T-helper 17 cell (primary cell): ENCODE measurements around the gene TBC1D22A. TPM values are rescaled to one million over a fixed set of nuclear protein-coding genes. Genes with fewer than 3 reads are reported as not detected.

ENCODE experiments used
- ATAC-seq: fragments of 150-1000 bp; cut with Tn5 transposase; 2 replicates; pipeline ENCODE4 v1.10.0; 2021; ENCODE audit warnings: mild to moderate bottlenecking, moderate library complexity
- DNase-seq, 3 donors: peaks; one replicate each; pipeline versions ENCODE4 v3.0.0 to v3.0.0-alpha.2; 2020 to 2021
- H3K9me3 ChIP-seq: one replicate; pipeline ENCODE4 v1.7.0; 2013; ENCODE audit warnings: low read length, mild to moderate bottlenecking; ENCODE audit not compliant: control insufficient read depth, poor library complexity, severe bottlenecking
- H3K27ac Mint-ChIP-seq: one replicate; pipeline ENCODE4 v1.8.0; 2022; ENCODE audit warnings: mild to moderate bottlenecking, moderate library complexity, mixed read lengths
- H3K27me3 Mint-ChIP-seq: one replicate; pipeline ENCODE4 v1.8.0; 2022; ENCODE audit warnings: mixed read lengths
- H3K36me3 Mint-ChIP-seq: one replicate; pipeline ENCODE4 v1.8.0; 2022; ENCODE audit warnings: low read depth, mixed read lengths
- H3K4me1 Mint-ChIP-seq: one replicate; pipeline ENCODE4 v1.8.0; 2022; ENCODE audit warnings: mild to moderate bottlenecking, mixed read lengths
- H3K4me3 Mint-ChIP-seq: one replicate; pipeline ENCODE4 v1.8.0; 2022; ENCODE audit warnings: mild to moderate bottlenecking, moderate library complexity, mixed read lengths
- total RNA-seq, 4 donors: library from RNA in 2 of 4; stranded (reverse) in 2 of 4; gene quantifications; one replicate each; pipeline ENCODE4 v1.2.3 and lab custom pipeline; 2022 to 2026

Gene TBC1D22A
- total RNA-seq, 2 donors from 2014 or later: 42.1 to 43.8 TPM

DNA sequence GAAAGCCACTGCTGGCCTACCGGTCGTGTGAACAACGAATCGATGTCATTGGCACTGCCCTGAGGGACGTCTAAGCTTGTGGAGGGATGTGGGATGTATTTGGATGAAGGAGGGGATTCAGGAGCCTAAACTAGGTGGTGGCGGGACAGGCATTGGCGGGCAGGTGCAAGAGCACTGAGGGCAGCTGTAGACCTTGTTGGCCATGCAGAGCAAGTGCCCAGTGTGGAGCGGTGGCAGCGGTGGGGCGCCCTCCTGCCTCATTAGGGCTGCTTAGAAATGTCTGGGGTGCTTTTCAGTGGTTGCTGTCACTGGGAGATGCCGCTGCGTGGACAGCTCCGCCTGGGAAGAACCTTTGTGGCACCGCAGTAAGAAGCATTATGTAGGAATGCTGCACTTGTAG is 220.2 kb downstream of the TBC1D22A start:
- no peak overlapping the region for H3K27ac Mint-ChIP-seq
- no peaks in the 10 kb centered on the region for H3K9me3 ChIP-seq
- H3K4me1 Mint-ChIP-seq: peaks cover 23% of the 10 kb centered on the region
- H3K27me3 Mint-ChIP-seq: no peaks in the 10 kb centered on the region
- DNase-seq (no peak), ATAC-seq (no peak)
- no peaks in the 10 kb centered on the region for H3K36me3 Mint-ChIP-seq
- no peak overlapping the region for H3K4me3 Mint-ChIP-seq

DNA sequence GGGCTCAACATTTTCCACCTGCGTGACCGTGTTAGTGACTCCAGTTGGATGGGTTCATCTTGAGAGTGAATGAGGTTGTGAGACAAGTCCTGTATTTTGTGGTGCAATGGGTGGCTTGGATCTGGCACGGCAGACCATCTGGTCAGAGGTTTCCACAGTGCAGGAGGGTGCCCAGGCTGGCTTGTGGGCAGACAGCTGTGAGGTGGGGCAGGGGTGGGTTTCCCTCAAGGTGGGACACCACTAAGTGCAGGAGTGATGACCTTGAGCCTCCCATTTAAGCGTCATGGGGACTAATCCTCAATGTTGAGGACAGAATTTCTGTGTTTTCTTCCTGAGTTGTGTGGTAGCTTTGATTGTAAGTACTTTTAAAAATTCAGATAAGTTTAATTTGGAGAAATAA is 220.6 kb downstream of the TBC1D22A start:
- Mint-ChIP-seq H3K36me3 (no peaks in the 10 kb centered on the region), H3K27me3 (no peaks in the 10 kb centered on the region), H3K4me3 (no peak overlapping the region), H3K4me1 (peaks cover 23% of the 10 kb centered on the region), H3K27ac (no peak overlapping the region)
- DNase-seq (no peak), ATAC-seq (no peak)
- H3K9me3 ChIP-seq: no peaks in the 10 kb centered on the region

DNA sequence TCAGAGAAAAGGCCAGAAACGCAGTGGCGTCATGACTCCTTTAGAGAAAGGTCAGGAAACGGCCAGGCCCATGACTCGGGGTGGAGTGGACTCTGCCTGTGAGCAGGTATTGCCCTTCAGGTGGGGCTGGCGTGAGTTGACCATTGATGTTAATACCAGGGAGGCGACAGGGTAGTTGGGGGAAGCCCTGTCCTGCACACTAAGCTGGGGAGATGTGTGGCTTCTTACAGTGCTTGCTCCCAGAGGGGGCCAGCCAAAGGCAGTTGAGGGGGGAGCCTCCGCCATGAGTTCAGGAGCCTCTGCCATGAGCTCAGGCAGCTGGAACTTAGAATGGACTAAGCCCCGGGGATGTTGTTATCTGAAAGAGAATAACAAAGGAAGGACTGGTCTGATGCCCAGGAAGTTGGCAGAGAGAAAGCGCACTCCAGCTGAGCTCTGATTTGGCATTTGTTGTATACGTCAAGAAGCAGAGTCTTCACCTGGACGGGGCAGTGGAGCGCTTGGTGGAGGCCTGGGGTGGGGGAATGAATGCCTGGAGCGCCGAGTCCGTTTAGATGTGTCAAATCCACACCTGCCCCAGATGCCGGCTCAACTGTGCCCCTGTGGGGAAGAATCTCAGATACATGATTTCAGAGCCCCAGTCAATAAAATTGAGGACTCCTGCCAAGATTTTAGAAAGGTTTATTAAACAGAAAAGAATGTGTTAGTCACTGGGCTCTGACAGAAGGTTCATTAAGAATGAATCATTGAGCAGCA is 222.5 kb downstream of the TBC1D22A start:
- H3K27me3 Mint-ChIP-seq: no peaks in the 10 kb centered on the region
- no peaks in the 10 kb centered on the region for H3K9me3 ChIP-seq
- no peak overlapping the region for H3K4me3 Mint-ChIP-seq
- ATAC-seq: no peak
- H3K4me1 Mint-ChIP-seq: peaks cover 19% of the 10 kb centered on the region
- H3K27ac Mint-ChIP-seq: peak overlapping the region; percentile 54
- H3K36me3 Mint-ChIP-seq: no peaks in the 10 kb centered on the region
- no peak for DNase-seq

DNA sequence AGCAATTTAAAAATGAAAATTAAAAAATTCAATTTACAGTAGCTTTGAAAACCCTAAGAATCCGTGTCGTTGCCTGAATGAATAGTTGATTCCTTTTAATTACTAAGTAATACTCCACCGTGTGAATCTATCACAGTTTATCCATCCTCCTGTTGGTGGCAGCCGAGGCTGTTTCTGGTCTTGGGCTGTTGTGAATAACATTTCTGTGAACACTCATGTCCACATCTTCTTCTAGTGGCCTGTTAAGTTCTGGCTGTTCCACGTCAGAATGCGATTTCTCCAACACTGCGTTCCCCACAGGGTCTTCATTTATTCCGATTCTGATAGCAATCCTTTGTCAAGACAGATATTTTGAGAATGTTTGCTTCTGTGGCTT is 223.0 kb downstream of the TBC1D22A start:
- no peaks in the 10 kb centered on the region for H3K9me3 ChIP-seq
- H3K27me3 Mint-ChIP-seq: no peaks in the 10 kb centered on the region
- H3K4me3 Mint-ChIP-seq: no peak overlapping the region
- H3K4me1 Mint-ChIP-seq: peaks cover 19% of the 10 kb centered on the region
- H3K36me3 Mint-ChIP-seq: no peaks in the 10 kb centered on the region
- DNase-seq (no peak), ATAC-seq (no peak)
- no peak overlapping the region for H3K27ac Mint-ChIP-seq

DNA sequence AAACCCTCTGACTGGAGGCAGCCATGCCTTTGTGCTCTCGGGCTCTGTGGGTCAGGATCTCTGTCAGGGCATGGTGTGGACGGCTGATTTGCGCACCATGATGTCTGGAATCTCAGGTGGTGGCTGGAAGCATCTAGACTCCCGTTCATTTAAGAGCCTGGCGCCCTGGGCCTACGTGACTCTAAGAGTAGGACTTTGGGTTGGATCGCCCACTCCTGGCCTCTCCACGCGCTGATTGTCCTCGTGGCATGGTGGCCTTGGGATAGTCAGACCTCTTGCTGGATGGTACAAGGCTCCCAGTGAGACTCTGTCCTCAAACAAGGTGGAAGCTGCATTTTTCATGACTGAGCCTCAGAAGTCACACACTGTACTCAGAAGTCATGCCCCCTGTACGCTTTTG is 224.3 kb downstream of the TBC1D22A start:
- Mint-ChIP-seq H3K27me3 (no peaks in the 10 kb centered on the region), H3K36me3 (peaks cover 7% of the 10 kb centered on the region), H3K4me1 (peaks cover 20% of the 10 kb centered on the region), H3K4me3 (no peak overlapping the region), H3K27ac (peak overlapping the region; percentile 43)
- H3K9me3 ChIP-seq: no peaks in the 10 kb centered on the region
- no peak for ATAC-seq
- no peak for DNase-seq

DNA sequence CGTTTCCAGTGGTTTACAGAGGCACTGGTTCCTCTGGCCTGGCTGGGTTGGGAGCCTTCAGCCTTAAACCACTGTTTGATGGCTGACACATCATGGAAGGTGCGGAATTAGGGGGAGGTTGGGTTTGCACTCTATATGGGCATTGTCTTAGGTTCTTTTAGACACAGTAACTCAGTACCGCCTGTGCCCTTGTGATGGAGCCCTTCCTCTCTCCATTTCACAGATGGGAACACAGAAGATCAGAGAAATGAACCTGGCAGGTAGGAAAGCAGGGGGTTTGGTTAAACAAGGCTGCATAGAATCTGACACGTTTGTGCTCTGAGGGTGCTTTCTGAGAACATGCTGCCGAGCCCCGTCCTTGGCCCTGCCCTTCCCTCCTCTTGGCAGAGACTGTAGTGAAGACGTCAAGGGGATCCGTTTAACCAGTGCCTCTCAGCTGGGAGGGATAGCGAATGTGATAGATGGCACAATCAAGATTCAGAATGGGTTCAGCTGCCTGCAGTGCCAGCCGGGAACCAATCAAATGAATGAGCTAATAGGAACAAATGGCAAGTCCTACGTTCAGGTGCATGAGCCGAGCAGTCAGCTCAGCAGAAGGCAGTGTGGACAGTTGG is 228.6 kb downstream of the TBC1D22A start:
- Mint-ChIP-seq H3K4me1 (peaks cover 8% of the 10 kb centered on the region), H3K27ac (no peak overlapping the region), H3K36me3 (peaks cover 8% of the 10 kb centered on the region), H3K27me3 (no peaks in the 10 kb centered on the region), H3K4me3 (no peak overlapping the region)
- H3K9me3 ChIP-seq: no peaks in the 10 kb centered on the region
- no peak for ATAC-seq
- DNase-seq: no peak

DNA sequence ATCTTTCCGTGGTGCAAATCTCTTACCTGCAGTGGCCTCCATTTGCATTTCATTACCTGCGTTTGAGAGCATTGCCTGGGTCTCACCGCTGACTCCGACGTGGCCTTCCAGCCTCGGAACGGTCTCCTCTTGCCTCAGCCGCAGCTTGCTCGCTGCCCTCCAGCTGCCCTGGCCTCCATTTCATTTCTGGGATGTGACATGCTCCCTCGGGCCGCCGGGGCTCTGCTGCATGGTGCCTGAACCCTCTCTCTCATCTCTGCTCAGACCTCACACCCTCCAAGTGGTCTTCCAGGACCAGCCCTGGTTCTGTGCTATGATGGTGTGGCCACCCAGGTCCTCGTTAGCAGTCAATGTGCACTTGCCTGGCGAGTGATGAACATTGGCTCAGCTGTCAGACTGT is 229.2 kb downstream of the TBC1D22A start:
- no peaks in the 10 kb centered on the region for H3K27me3 Mint-ChIP-seq
- DNase-seq: no peak
- H3K9me3 ChIP-seq: no peaks in the 10 kb centered on the region
- peak overlapping the region; percentile 66 for H3K4me3 Mint-ChIP-seq
- no peak for ATAC-seq
- no peak overlapping the region for H3K27ac Mint-ChIP-seq
- peaks cover 8% of the 10 kb centered on the region for H3K36me3 Mint-ChIP-seq
- peaks cover 12% of the 10 kb centered on the region for H3K4me1 Mint-ChIP-seq

DNA sequence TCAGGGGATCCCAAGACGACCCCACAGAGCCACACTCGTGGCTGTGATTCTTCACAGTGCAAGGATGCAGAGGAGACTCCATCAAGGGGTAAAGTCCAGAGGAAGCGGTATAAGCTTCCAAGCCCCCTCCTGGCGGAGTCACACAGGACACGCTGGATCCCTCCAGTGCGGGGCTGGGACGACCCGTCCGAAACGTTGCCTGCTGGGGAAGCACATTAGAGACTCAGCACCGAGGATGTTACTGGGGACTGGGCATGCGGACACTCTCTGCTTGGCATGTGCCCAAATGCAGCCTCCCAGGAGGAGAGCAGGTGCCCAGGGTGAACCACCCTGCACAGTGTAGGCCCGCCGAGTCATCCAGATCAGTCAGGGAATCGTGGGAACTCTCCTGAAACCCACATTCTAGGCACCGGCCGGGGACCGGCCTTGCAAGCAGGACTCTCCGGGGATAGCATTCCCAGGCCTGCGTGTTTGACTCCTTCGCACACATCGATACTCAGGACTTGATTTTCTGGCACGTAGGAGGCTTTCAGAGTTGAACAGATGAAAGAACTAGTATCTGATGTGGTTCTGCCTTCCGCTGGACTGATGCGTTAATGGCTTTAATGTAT is 229.8 kb downstream of the TBC1D22A start:
- Mint-ChIP-seq H3K36me3 (peaks cover 8% of the 10 kb centered on the region), H3K4me1 (peaks cover 14% of the 10 kb centered on the region), H3K27me3 (no peaks in the 10 kb centered on the region), H3K4me3 (no peak overlapping the region), H3K27ac (no peak overlapping the region)
- H3K9me3 ChIP-seq: no peaks in the 10 kb centered on the region
- DNase-seq: no peak
- no peak for ATAC-seq

DNA sequence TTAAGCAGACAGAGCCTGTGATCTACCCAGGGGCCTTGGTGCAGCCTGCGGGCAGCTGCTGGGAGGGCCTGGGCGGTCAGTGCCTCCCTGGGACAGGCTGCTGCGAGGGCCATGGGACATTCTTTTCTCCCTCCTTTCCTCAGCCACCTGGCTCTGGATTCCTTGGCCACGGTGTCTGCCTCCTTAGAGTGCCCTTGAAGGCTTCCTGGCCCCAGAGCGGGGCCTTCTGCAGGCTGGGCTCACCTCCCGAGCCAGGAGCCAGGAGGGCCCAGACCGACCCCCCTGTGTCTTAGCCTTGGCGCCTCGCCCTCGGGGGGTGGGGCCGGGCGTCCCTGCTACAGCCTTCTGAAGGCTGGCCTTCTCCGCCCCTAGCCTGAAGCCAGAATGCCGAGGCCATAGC is 231.2 kb downstream of the TBC1D22A start:
- no peak overlapping the region for H3K4me3 Mint-ChIP-seq
- H3K36me3 Mint-ChIP-seq: peaks cover 8% of the 10 kb centered on the region
- no peak overlapping the region for H3K27ac Mint-ChIP-seq
- H3K27me3 Mint-ChIP-seq: no peaks in the 10 kb centered on the region
- no peak for DNase-seq
- ATAC-seq: no peak
- no peaks in the 10 kb centered on the region for H3K9me3 ChIP-seq
- H3K4me1 Mint-ChIP-seq: peaks cover 14% of the 10 kb centered on the region

DNA sequence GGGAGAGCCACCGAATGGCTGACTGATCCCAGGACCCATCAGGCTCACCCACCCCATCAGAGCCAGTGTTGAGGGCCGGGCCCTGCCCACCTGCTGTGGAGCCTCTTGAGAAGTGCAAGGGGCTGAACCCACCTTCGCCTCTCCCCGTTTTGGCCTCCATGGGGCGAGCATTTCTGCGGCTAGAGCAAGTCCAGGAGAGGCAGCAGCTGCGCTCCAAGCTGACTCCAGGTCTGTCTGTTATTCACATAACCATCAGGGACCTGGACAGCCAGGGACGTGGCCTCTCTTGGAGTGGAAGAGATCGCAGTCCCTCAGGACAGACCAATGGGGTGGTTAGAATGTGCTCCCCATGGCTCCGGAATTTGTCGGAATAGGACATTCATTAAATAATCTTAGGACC is 231.8 kb downstream of the TBC1D22A start:
- DNase-seq: no peak
- Mint-ChIP-seq H3K27ac (peak overlapping the region; percentile 56), H3K4me1 (peaks cover 17% of the 10 kb centered on the region), H3K27me3 (no peaks in the 10 kb centered on the region), H3K4me3 (no peak overlapping the region), H3K36me3 (peaks cover 8% of the 10 kb centered on the region)
- no peaks in the 10 kb centered on the region for H3K9me3 ChIP-seq
- ATAC-seq: no peak

DNA sequence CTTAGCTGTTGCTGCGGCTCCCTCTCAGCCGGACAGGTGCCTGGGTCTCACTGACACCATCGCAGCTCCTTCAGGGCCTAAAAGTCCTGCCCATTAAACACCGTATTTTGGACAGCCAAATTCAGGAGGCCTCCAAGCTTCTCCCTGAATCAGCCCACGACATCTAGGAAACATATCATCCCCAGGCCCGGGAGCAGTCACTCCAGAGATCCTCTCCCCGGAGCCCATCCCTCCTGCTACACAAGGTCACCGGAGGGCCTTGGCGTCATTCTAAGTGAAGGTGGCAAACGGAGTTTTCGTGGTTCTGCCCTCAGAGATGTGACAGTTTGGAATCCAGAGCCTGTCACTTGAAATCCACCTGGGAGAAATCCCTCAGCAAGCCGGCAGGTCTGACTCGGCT is 232.5 kb downstream of the TBC1D22A start:
- Mint-ChIP-seq H3K36me3 (peaks cover 8% of the 10 kb centered on the region), H3K27me3 (no peaks in the 10 kb centered on the region), H3K4me1 (peaks cover 22% of the 10 kb centered on the region), H3K27ac (no peak overlapping the region), H3K4me3 (no peak overlapping the region)
- no peak for ATAC-seq
- DNase-seq: no peak
- no peaks in the 10 kb centered on the region for H3K9me3 ChIP-seq

DNA sequence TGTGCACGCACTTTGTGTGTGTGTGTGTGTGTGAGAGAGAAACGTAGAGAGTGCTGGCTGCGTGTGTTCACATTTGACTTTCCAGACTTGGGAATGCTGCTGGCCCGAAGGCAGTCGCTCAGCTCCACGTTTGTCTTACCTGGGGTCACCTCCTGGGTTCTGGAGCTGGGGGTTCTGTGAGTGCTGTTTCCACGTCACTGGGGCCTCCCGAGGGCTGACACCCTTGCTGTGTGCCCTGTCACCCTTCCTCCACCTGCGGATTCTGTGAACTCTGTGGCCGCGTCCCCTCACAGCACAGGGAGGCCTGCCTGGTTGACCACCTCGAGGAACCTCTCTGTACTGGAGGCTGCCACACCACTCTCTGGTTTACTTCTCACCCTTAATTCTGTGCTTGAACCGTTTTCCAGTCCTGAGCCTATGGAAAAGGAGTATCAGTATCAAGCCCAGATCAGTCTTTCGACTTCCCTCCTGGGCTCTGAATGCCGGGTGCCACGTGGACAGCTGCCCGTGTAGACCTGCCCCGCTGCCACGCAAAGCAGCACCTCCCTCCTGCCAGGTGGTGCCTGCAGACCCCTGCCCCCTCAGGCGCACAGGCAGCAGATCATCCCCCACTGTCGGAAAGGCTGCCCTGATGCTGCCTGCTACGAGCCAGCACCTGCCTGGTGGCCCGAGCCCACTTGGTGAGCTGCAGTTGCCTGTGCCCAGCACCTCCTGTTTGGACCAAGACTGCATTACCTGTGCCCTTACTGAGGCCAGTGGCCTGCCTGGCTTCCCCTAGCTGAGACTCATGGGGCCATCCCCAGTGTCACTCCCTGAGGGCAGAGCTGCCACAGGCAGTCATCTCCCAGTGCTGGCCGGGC is 233.3 kb downstream of the TBC1D22A start:
- Mint-ChIP-seq H3K4me3 (no peak overlapping the region), H3K27ac (no peak overlapping the region), H3K4me1 (peaks cover 27% of the 10 kb centered on the region), H3K36me3 (peaks cover 7% of the 10 kb centered on the region), H3K27me3 (no peaks in the 10 kb centered on the region)
- no peak for ATAC-seq
- no peaks in the 10 kb centered on the region for H3K9me3 ChIP-seq
- DNase-seq: no peak
